Measurements from ENCODE around the gene HS3ST5. TPM values are rescaled to one million over a fixed set of nuclear protein-coding genes. Genes with fewer than 3 reads are reported as not detected.
A peak's percentile ranks its signal among the peaks of the same experiment; 100 is the strongest.

HS3ST5 gene
- not detected for total RNA-seq

DNA sequence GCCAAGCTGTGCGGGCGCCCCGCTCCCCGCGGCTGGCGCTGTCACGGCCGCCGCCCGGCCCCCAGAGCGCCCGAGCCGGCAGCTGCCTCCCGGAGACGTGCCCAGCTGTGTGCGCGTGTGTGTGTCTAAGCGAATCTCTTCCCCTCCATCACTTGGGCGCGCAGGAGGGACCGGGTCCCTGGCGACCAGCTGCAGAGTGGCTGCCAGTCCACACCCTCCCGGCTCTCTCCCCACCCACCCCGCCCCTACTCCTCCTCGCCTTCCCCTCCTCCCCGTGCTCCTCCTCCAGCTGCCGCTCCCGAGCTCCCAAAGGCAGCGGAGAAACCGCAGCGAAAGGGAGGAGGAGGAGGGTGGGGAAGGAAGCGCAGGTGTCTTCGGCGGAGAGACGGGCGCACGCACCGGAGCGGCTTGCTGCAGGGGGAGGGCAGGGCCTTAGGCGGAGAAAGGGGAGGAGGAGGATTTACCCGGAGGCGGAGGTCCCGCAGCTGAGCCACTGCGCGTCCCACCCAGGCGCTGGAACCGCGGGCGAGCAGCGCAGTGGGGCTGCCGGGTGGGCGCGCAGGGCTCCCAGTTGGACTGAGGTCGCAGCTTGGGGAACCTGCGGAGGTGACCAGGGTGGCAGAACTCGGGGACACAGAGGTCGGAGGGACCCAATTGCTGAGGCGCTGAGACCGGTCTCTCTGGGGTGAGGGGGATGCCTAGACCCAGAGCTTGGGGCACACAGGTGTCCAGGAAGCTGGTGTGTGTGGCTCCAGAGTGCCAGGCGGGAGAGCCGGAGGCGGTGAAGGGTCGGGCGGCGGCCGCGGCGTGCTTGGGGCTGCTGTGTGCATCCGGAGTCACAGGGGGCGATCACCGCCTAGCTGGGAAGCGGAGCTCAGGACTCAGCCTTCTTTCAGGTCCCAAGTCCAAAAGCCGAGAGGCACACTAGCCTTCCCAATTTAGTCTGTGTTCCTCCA, at the start of gene HS3ST5:
TSS of gene HS3ST5 (minus strand) at position 198 of the 956 bp plus-strand sequence. CDS start 280,178 bp downstream, outside the sequence.
- ATAC-seq (ENCODE audit: low FRiP score) (peak; percentile 20), DNase-seq (ENCODE audit: low spot score) (no peak)
- no peak for TF ChIP-seq CTCF (IDR thresholded peaks at IDR 0.05)

DNA sequence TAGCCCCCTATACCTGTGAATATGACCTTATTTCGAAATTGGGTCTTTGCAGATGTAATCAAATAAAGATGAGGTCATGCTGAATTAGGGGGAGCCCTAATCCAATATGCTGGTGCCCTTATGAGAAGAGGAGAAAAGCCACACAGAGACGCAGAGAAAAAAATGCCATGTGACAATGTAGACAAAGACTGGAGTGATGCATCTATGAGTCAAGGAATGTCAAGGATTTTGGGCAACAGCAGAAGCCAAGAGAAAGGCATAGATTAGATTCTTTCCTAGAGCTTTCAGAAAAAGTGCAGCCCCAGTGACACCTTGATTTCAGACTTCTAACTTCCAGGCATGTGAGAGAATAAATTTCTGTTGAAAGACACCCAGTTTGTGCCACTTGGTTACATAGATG, 47.4 kb upstream of the HS3ST5 start:
- no peak for TF ChIP-seq CTCF (IDR thresholded peaks at IDR 0.05)
- ATAC-seq (ENCODE audit: low FRiP score) (no peak), DNase-seq (ENCODE audit: low spot score) (no peak)

DNA sequence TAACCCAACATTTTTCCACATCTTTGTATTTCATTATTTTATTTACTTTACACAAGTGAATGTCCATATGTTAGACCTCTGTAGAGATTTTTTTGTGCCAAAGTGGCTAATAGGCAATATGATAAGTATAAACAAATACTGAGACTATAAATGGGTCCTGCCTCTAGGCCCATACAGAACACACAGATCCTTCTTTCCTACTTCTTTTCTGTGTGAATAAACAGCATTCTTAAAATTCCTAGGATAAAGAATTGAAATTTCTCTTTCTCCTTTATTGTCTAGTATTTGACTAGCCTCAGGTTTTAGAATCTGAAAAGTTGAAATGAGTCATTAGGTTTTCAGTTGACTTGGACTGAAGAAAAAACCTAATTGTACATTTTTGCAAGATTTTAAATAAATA, 46.3 kb upstream of the HS3ST5 start:
- ATAC-seq (ENCODE audit: low FRiP score) = no peak
- TF ChIP-seq CTCF (IDR thresholded peaks at IDR 0.05) = no peak
- no peak for DNase-seq (ENCODE audit: low spot score)

DNA sequence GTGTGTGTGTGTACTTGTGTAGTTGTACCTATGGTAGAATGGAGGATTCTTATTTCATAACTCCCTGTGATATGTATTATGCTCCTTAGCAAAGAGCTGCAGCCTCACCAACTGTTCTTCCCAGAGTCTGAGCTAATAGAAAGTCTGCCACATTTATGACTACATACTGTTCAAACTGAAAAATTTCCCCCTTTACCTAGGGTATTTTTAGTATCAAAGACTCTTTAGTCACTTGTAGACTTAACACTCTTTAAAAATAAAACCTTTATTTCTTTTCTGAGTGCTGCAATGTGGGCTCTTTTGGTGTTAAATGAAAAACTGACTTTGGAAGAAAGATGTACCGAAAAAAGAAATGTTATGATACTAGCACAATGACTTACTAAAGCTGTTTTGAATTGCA, 39.6 kb upstream of the HS3ST5 start:
- no peak for ATAC-seq (ENCODE audit: low FRiP score)
- no peak for DNase-seq (ENCODE audit: low spot score)
- TF ChIP-seq CTCF (IDR thresholded peaks at IDR 0.05) = no peak

- no peak for TF ChIP-seq CTCF (IDR thresholded peaks at IDR 0.05)
Measured at GRCh38 chr6:114377881-114378280, 35.1 kb upstream of the HS3ST5 start.

DNA sequence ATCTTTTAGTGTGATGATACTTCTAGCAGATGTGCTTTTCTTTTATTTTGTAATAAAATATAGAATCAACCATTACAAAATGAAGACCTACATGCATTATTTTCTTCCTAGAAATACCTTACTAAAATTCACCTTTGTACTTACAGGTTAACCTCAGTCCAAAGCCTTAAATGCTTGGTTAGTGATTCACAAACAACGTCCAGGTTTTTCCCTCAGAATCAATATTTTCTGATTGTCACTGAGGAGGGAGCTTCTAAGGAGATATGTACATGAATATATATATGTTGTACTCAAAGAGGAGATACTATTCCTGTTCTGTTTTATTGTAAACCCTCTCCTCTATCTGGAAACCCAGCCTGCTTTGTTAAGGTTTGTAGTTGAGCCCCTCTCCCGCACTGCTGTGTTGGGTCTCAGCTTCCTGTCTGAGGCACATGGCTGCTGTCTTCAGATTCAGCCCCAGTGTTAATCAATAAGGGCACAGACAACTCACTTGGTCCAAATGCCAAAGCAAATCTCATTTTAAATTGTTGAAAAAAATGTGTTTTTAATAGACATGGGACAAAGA, 33.9 kb upstream of the HS3ST5 start:
- DNase-seq (ENCODE audit: low spot score) (no peak), ATAC-seq (ENCODE audit: low FRiP score) (no peak)
- no peak for TF ChIP-seq CTCF (IDR thresholded peaks at IDR 0.05)

More at GRCh38 chr6:114377881-114378280, 35.1 kb upstream of the HS3ST5 start:
- ATAC-seq (ENCODE audit: low FRiP score) (no peak), DNase-seq (ENCODE audit: low spot score) (no peak)

Measured in omental fat pad (tissue), 4 donors.